HepG2 (cell line): ENCODE results near the gene CCNYL1. TPM values are rescaled to one million over a fixed set of nuclear protein-coding genes. Genes with fewer than 3 reads are reported as not detected.

ENCODE experiments used
- ELF1 ChIP-seq: sonication (generic); formaldehyde crosslinking; IDR thresholded peaks from 2 replicates; pipeline ENCODE4 v1.4.0; 2020; ENCODE audit warnings: missing genetic modification reagents
- KMT2A ChIP-seq: sonication (generic); formaldehyde crosslinking; IDR thresholded peaks from 2 replicates; pipeline ENCODE4 v1.4.0; 2020; ENCODE audit warnings: missing genetic modification reagents
- PHB2 ChIP-seq: fragments of 450-650 bp; IDR thresholded peaks from 2 replicates; pipeline ENCODE4 v1.6.1; 2018; ENCODE audit not compliant: partially characterized antibody
- RBAK ChIP-seq: sonication (generic); formaldehyde crosslinking; IDR thresholded peaks from 2 replicates; pipeline ENCODE4 v1.5.1; 2020; ENCODE audit warnings: mild to moderate bottlenecking, missing genetic modification reagents
- SIN3B ChIP-seq: fragments of 150-350 bp; IDR thresholded peaks from 2 replicates; pipeline ENCODE4 v1.6.1; 2014; ENCODE audit warnings: low read length
- SMARCE1 ChIP-seq: fragments of 450-650 bp; IDR thresholded peaks from 2 replicates; pipeline ENCODE4 v1.6.1; 2017; ENCODE audit warnings: borderline replicate concordance
- SYNCRIP ChIP-seq: fragments of 200-400 bp; formaldehyde crosslinking; IDR thresholded peaks from 2 replicates; pipeline ENCODE4 v1.6.1; 2018; ENCODE audit warnings: mild to moderate bottlenecking, low read depth, low read length; ENCODE audit not compliant: insufficient read depth
- TBX2 ChIP-seq: sonication (generic); formaldehyde crosslinking; IDR thresholded peaks from 2 replicates; pipeline ENCODE4 v1.5.0; 2020; ENCODE audit warnings: missing genetic modification reagents, mild to moderate bottlenecking, borderline replicate concordance
- ZBTB42 ChIP-seq: sonication (generic); formaldehyde crosslinking; IDR thresholded peaks from 2 replicates; pipeline ENCODE4 v1.5.0; 2020; ENCODE audit warnings: mild to moderate bottlenecking, missing genetic modification reagents
- ZBTB46 ChIP-seq: sonication (generic); formaldehyde crosslinking; IDR thresholded peaks from 2 replicates; pipeline ENCODE4 v1.4.0; 2020; ENCODE audit warnings: mild to moderate bottlenecking, missing genetic modification reagents, borderline replicate concordance
- ZMAT3 ChIP-seq: sonication (generic); formaldehyde crosslinking; conservative IDR thresholded peaks from 2 replicates; pipeline ENCODE4 v1.7.0; 2021; ENCODE audit warnings: missing genetic modification reagents
- ZNF703 ChIP-seq: sonication (generic); formaldehyde crosslinking; IDR thresholded peaks from 2 replicates; pipeline ENCODE4 v1.5.1; 2020; ENCODE audit warnings: missing genetic modification reagents, mild to moderate bottlenecking, moderate library complexity, borderline replicate concordance
- polyA plus RNA-seq, 8 experiments: library from polyadenylated mRNA; depleted of rRNA in 3 of 8; stranded (reverse) in 7 of 8; unstranded in 1 of 8; fragments of >200 nt; fragmentation: Illumina TruSeq in 4 of 8; extraction: Trizol in 4 of 8; gene quantifications; 2 replicates each; pipeline versions ENCODE4 v1.2.1 to v1.2.3, GENCODE V29; 2011 to 2016; ENCODE audit warnings: low read depth in 4 of 8, missing spikeins in 1 of 8, mixed read lengths in 1 of 8; ENCODE audit not compliant: insufficient read depth in 1 of 8
- total RNA-seq, 5 experiments: library from RNA; depleted of rRNA; stranded (reverse); fragments of >200 nt; fragmentation: Illumina TruSeq; extraction: Trizol; gene quantifications; 2 replicates each; pipeline ENCODE4 v1.2.3, GENCODE V29; 2016; ENCODE audit warnings: low read depth in 1 of 5
- TF ChIP-seq, protein P1 (sequence below): sonication (generic); formaldehyde crosslinking; IDR thresholded peaks from 2 replicates; pipeline ENCODE4 v1.4.0; 2020; ENCODE audit warnings: low read depth, missing genetic modification reagents
- TF ChIP-seq, protein P2 (sequence below): sonication (generic); formaldehyde crosslinking; IDR thresholded peaks from 2 replicates; pipeline ENCODE4 v1.4.0; 2020; ENCODE audit warnings: missing genetic modification reagents
- TF ChIP-seq, protein P3 (sequence below): sonication (generic); formaldehyde crosslinking; IDR thresholded peaks from 2 replicates; pipeline ENCODE4 v1.4.0; 2020; ENCODE audit warnings: missing genetic modification reagents
- TF ChIP-seq, protein P4 (sequence below): IDR thresholded peaks from 2 replicates; pipeline ENCODE4 v1.6.1; 2016; ENCODE audit warnings: control low read depth

Gene CCNYL1
- total and polyA plus RNA-seq, 2 of the 13 experiments (the other 11 are each of a cell fraction or from before 2014, with no cell fraction given): 12.5 to 16.2 TPM

DNA sequence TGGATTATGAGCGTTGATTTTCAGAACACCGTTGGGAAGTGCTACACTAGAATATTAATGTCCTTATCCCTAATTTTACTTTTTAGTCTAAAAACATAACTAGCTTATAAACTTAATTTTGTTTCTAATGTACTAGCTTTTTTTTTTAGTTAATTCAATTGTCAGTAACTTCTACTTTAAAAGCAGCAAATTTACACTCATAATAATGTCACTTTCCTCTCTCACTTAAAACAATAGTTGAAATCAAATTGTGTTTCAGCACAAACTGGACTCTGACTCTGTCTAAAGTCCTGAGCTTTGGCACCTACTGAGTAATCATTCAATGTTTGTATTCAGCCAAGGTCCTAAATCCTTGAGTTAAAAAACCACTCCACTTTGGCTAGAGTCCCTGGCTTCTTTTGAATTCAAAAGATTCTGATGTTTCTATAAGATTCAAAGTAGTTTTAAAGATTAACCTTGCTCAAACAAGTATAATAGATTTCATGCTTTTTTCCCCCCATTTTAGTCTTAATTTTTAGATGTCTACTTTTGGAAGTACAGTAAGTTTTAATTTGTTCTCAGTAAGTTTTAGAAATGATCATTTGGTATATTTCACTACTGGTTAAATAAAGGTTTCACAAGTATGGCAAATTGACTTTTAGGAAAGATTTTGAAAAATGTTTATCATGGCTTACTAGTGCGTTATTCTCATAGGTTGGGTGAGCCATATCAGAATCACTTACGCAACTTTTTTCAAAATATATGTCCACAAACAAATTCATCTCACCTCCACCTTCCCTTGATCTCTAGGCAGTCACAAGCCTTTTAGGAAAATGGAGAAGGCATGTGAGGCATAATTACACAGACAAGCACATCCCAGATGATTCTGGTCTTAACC, 23.4 kb downstream of the CCNYL1 start (continued):
- TF ChIP-seq ZBTB46 (CRISPR knock-in tag) (no peak), SIN3B (no peak), PHB2 (no peak), TBX2 (CRISPR knock-in tag) (peak; percentile 21; the same call in 1 of the 2 replicates), ZNF703 (CRISPR knock-in tag) (no peak), SYNCRIP (no peak), KMT2A (CRISPR knock-in tag) (peak; percentile 18; the same call in 1 of the 2 replicates), RBAK (CRISPR knock-in tag) (no peak), ZBTB42 (no peak), ZMAT3 (CRISPR knock-in tag) (no peak; the same call in 1 of the 2 replicates), ELF1 (CRISPR knock-in tag) (no peak), SMARCE1 (peak; percentile 96)
- TF ChIP-seq, protein P1, sequence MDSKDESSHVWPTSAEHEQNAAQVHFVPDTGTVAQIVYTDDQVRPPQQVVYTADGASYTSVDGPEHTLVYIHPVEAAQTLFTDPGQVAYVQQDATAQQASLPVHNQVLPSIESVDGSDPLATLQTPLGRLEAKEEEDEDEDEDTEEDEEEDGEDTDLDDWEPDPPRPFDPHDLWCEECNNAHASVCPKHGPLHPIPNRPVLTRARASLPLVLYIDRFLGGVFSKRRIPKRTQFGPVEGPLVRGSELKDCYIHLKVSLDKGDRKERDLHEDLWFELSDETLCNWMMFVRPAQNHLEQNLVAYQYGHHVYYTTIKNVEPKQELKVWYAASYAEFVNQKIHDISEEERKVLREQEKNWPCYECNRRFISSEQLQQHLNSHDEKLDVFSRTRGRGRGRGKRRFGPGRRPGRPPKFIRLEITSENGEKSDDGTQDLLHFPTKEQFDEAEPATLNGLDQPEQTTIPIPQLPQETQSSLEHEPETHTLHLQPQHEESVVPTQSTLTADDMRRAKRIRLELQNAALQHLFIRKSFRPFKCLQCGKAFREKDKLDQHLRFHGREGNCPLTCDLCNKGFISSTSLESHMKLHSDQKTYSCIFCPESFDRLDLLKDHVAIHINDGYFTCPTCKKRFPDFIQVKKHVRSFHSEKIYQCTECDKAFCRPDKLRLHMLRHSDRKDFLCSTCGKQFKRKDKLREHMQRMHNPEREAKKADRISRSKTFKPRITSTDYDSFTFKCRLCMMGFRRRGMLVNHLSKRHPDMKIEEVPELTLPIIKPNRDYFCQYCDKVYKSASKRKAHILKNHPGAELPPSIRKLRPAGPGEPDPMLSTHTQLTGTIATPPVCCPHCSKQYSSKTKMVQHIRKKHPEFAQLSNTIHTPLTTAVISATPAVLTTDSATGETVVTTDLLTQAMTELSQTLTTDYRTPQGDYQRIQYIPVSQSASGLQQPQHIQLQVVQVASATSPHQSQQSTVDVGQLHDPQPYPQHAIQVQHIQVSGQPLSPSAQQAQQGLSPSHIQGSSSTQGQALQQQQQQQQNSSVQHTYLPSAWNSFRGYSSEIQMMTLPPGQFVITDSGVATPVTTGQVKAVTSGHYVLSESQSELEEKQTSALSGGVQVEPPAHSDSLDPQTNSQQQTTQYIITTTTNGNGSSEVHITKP (CRISPR knock-in tag): no peak
- TF ChIP-seq, protein P2, sequence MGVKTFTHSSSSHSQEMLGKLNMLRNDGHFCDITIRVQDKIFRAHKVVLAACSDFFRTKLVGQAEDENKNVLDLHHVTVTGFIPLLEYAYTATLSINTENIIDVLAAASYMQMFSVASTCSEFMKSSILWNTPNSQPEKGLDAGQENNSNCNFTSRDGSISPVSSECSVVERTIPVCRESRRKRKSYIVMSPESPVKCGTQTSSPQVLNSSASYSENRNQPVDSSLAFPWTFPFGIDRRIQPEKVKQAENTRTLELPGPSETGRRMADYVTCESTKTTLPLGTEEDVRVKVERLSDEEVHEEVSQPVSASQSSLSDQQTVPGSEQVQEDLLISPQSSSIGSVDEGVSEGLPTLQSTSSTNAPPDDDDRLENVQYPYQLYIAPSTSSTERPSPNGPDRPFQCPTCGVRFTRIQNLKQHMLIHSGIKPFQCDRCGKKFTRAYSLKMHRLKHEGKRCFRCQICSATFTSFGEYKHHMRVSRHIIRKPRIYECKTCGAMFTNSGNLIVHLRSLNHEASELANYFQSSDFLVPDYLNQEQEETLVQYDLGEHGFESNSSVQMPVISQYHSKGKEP (CRISPR knock-in tag): no peak
- TF ChIP-seq, protein P3, sequence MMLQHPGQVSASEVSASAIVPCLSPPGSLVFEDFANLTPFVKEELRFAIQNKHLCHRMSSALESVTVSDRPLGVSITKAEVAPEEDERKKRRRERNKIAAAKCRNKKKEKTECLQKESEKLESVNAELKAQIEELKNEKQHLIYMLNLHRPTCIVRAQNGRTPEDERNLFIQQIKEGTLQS (CRISPR knock-in tag): no peak
- TF ChIP-seq, protein P4, sequence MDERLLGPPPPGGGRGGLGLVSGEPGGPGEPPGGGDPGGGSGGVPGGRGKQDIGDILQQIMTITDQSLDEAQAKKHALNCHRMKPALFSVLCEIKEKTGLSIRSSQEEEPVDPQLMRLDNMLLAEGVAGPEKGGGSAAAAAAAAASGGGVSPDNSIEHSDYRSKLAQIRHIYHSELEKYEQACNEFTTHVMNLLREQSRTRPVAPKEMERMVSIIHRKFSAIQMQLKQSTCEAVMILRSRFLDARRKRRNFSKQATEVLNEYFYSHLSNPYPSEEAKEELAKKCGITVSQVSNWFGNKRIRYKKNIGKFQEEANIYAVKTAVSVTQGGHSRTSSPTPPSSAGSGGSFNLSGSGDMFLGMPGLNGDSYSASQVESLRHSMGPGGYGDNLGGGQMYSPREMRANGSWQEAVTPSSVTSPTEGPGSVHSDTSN (CRISPR knock-in tag): no peak
